Measurements from ENCODE around the gene TPSG1.
"Not testable (repeated sequence)": the region's sequence is repeated elsewhere in the genome, so short reads cannot be mapped to it uniquely, and the experiment has no call there.

TPSG1 gene

GRCh38 chr16:1215574-1216295, 9.3 kb downstream of the TPSG1 start:
- DNase-seq (ENCODE audit: low read depth), result no peak

DNA sequence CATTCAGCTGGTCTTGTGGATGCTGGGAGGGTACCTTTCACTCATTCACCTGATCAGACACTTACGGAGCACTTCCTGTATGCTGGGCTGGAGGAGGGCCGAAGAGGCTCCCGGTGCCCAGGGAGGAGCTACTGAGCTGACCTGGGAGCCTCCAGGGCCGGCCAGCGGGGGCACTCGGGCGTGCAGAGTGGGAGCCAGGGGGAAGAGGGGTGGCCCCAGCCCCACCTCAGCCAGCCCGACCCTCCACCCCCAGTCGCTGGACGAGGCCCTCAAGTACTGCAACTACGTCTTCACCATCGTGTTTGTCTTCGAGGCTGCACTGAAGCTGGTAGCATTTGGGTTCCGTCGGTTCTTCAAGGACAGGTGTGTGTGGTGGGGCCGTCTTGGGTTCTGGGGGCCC, 10.3 kb downstream of the TPSG1 start:
- DNase-seq (ENCODE audit: low read depth), result no peak

DNA sequence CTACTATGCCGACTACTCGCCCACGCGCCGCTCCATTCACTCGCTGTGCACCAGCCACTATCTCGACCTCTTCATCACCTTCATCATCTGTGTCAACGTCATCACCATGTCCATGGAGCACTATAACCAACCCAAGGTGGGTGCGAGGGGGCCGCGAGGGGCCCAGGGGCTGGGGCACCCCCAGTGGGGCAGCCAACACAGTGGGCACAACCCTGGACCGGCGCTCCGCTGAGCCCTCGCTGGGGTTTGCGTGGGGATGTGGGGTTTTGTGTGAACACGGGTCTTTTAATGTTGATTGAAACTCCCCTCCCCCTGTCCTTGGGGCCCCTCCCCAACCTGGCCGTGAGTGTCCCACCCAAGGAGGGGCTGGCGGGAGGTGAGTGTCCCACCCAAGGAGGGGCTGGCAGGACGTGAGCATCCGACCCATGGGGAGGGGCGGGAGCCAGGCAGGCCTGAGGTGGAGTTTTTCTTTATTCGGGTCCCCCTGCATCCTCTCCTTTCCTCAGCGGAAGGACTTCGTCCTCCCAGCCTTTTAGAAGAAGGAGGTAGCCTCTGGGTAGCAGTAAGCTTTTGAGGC, 11.2 kb downstream of the TPSG1 start:
- DNase-seq (ENCODE audit: low read depth), result no peak

DNA sequence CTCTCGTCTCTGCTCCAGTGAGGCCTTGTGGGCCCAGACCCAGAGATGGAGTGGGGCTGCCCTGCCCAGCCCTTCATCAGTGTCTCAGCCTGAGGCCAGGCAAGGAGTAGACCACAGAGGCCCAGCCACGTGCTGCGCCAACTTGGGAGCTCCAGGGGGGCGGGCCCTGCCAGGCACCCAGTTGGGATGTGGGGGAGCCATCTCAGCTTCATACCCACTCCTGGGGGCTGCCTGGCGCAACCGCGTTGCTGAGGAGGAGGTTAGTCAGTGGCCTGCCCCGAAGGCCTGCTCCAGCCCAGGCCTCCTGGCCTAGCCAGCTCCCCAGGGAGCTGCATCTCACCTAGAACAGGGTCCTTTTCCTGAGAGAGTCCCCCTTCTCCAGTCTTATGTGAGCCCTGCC, 11.8 kb downstream of the TPSG1 start:
- no peak for DNase-seq (ENCODE audit: low read depth)

- DNase-seq (ENCODE audit: low read depth), result no peak
Observed at GRCh38 chr16:1212616-1213194, 12.4 kb downstream of the TPSG1 start.

DNA sequence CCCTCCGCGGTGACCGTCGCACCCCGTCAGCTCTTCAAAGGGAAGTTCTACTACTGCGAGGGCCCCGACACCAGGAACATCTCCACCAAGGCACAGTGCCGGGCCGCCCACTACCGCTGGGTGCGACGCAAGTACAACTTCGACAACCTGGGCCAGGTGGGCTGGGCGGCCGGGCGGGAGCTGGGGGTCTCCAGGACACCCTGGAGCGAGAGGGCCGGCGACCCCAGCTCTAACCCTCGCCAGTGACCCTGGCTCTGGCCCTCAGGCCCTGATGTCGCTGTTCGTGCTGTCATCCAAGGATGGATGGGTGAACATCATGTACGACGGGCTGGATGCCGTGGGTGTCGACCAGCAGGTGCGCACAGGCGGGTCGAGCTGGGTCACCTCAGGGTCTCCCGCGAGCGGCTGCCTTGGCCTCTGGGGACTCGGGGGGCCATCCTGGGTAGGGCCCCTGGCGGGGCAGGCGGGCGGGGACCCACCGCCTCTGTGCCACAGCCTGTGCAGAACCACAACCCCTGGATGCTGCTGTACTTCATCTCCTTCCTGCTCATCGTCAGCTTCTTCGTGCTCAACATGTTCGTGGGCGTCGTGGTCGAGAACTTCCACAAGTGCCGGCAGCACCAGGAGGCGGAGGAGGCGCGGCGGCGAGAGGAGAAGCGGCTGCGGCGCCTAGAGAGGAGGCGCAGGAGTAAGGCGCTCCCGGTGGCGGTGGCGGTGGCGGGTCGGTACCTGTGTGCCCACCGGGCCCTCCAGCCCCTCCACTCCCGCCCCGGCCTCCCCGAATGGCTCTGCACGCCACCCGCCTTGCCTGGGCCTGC, 13.4 kb downstream of the TPSG1 start:
- DNase-seq (ENCODE audit: low read depth), result no peak

DNA sequence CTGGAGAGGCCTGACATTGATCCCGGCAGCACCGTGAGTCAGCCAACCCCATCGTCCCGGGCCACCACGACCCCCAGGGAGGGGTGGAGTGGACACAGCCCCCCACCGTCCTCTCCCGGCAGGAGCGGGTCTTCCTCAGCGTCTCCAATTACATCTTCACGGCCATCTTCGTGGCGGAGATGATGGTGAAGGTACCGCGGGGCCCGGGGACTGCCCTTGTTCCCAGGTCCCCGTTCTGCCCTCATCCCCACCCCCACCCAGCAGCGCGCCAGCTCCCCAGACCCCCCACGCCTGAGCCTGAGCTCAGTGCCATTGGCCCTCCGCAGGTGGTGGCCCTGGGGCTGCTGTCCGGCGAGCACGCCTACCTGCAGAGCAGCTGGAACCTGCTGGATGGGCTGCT, 14.6 kb downstream of the TPSG1 start:
- DNase-seq (ENCODE audit: low read depth), result no peak

GRCh38 chr16:1209081-1209480, 16.0 kb downstream of the TPSG1 start:
- DNase-seq (ENCODE audit: low read depth), result no peak

DNA sequence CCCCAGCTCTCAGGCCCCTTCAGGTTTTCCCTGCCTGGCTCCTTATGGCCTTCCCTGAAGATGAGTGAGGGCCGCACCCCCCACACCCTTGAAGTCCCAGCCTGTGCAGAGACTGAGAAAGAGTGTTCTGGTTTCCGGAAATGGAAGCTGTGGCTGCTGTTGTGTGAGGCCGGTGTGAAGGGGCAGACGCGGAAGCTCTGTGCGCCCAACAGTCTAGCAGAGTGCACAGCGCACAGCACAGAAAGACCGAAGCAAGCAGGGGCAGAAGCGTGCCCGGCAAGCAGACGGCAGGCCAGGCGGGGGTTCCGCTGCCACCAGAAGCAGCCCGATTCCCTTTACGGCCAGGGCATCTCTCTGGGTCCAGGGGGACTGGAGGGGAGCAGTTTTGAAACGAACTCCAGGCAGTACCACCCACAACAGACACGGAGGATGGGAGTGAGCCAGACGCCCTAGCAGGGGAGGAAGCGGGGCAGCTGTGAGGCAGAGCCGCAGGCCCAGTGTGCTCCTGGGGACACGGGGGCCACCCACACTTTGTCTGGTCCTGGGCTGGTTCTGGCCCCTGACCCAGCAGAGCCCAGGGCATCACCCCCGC, 16.7 kb downstream of the TPSG1 start:
- DNase-seq (ENCODE audit: low read depth), result no peak

GRCh38 chr16:1206786-1207185, 18.3 kb downstream of the TPSG1 start:
- no peak for DNase-seq (ENCODE audit: low read depth)

- no peak for DNase-seq (ENCODE audit: low read depth)
Observed at GRCh38 chr16:1206326-1206725, 18.7 kb downstream of the TPSG1 start.

- no peak for DNase-seq (ENCODE audit: low read depth)
Observed at GRCh38 chr16:1204933-1205332, 20.1 kb downstream of the TPSG1 start.

DNA sequence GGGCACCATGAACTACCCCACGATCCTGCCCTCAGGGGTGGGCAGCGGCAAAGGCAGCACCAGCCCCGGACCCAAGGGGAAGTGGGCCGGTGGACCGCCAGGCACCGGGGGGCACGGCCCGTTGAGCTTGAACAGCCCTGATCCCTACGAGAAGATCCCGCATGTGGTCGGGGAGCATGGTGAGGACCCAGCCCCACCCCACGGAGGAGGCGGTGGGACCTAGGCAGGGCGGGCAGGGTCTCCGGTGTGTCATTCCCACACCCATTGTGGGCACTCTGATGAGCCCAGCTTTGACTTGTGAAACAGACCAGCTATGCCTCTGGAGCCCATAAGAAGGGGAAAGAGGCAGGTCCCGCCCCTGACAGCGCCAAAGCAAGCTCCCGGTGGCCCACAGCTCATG, 22.8 kb downstream of the TPSG1 start:
- DNase-seq (ENCODE audit: low read depth), result no peak

DNA sequence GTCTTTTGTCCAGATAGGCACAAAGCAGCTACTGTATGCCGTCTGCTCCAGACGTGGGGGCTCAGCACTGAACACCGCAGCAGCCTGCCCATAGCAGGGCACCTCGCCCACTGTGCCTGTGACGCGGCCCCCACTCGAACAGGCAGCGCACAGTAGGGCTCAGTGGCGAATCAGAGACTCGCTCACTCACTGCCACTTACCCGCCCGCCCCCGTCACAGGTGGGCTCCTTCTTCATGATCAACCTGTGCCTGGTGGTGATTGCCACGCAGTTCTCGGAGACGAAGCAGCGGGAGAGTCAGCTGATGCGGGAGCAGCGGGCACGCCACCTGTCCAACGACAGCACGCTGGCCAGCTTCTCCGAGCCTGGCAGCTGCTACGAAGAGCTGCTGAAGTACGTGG, 23.6 kb downstream of the TPSG1 start:
- no peak for DNase-seq (ENCODE audit: low read depth)

- DNase-seq (ENCODE audit: low read depth), result no peak
Observed at GRCh38 chr16:1200014-1200627, 24.9 kb downstream of the TPSG1 start.

- DNase-seq (ENCODE audit: low read depth), result no peak
Observed at GRCh38 chr16:1199347-1200013, 25.6 kb downstream of the TPSG1 start.

DNA sequence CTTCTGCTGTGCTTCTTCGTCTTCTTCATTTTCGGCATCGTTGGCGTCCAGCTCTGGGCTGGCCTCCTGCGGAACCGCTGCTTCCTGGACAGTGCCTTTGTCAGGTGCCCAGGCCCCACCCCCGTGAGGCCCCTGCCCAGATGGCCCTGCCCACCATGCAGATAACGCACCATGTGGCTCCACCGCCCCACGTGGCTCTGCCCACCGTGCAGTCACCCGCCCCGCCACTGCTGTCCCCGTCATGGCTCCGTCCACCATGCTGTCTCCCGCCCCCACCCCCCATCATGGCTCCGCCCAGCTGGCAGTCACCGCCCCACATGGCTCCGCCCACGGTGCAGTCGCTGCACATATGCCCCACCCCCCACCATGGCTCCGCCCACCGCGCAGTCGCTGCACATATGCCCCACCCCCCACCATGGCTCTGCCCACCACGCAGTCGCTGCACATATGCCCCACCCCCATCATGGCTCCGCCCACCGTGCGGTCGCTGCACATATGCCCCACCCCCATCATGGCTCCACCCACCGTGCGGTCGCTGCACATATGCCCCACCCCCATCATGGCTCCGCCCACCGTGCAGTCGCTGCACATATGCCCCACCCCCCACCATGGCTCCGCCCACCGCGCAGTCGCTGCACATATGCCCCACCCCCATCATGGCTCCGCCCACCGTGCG, 26.3 kb downstream of the TPSG1 start:
- not testable (repeated sequence) for DNase-seq (ENCODE audit: low read depth)

- DNase-seq (ENCODE audit: low read depth), result no peak
Observed at GRCh38 chr16:1198194-1198593, 26.9 kb downstream of the TPSG1 start.

DNA sequence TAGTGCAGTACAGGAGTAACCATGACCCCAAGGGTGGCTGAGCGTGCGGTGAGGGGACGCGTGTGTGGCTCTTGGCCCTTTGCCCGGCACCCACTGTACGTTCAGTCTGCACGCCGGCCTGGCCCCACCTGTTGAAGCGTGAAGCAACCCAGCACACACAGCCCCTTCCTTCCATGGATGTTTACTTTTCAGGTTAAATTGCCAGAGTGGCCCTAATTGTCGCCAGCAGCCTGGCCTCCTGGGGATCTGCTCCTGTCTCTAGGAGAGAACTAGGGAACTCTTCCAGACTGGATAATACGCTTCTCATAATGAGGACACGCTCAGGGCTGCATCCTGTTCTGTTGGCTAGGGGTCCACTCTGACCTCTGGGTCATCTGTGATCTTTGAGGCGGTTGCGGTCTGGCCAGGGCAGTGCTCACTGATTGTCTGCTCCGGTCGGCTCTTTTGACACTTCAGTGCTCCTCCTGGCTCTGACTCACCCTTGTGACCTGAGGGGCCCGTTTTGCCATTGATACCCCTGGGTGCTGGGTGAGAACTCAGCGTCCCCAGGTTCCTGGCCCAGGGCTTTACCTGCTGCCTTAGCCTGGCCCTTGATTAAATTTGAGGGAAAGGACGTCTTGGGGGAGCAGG, 27.7 kb downstream of the TPSG1 start:
- no peak for DNase-seq (ENCODE audit: low read depth)

GRCh38 chr16:1196494-1196893, 28.6 kb downstream of the TPSG1 start:
- no peak for DNase-seq (ENCODE audit: low read depth)

DNA sequence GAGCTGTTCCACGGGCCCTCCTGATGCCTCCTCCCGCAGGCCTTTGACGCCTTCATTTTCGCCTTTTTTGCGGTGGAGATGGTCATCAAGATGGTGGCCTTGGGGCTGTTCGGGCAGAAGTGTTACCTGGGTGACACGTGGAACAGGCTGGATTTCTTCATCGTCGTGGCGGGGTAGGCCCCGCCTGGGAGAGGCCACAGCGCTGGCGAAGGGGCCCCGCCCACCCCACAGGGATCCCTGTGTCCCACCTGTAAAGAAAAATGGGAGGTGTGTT, 29.7 kb downstream of the TPSG1 start:
- no peak for DNase-seq (ENCODE audit: low read depth)
